Type B pancreatic cell (in vitro differentiated cells): Measurements from ENCODE around the gene MLXIP. TPM values are rescaled to one million over a fixed set of nuclear protein-coding genes. Genes with fewer than 3 reads are reported as not detected.

Experiments
- DNase-seq: peaks from one replicate; pipeline ENCODE4 v3.0.0; 2021; ENCODE audit warnings: mixed read lengths; ENCODE audit not compliant: unreplicated experiment; ENCODE audit errors: extremely low spot score
- H3K27ac Mint-ChIP-seq: 2 replicates; pipeline ENCODE4 v1.8.0; 2021; ENCODE audit warnings: mild to moderate bottlenecking, mixed read lengths
- H3K27me3 Mint-ChIP-seq: 2 replicates; pipeline ENCODE4 v1.8.0; 2021; ENCODE audit warnings: mixed read lengths
- H3K36me3 Mint-ChIP-seq: 2 replicates; pipeline ENCODE4 v1.8.0; 2021; ENCODE audit warnings: mixed read lengths
- H3K4me1 Mint-ChIP-seq: one replicate; pipeline ENCODE4 v1.8.0; 2021; ENCODE audit warnings: mixed read lengths; ENCODE audit not compliant: unreplicated experiment
- H3K4me3 Mint-ChIP-seq: 2 replicates; pipeline ENCODE4 v1.8.0; 2021; ENCODE audit warnings: mild to moderate bottlenecking, mixed read lengths
- H3K9me3 Mint-ChIP-seq: 2 replicates; pipeline ENCODE4 v1.8.0; 2021; ENCODE audit warnings: mixed read lengths
- total RNA-seq: library from RNA; stranded (reverse); gene quantifications from 2 replicates; pipeline ENCODE4 v1.2.1, GENCODE V29; 2021; ENCODE audit warnings: low replicate concordance
- TF ChIP-seq, protein P1 (sequence below): fragments of 200-600 bp; sonication (generic); conservative IDR thresholded peaks from 2 replicates; pipeline ENCODE4 v1.5.0; 2021; ENCODE audit warnings: antibody characterized with exemption, mild to moderate bottlenecking

MLXIP gene
- total RNA-seq, 1 donor from 2014 or later = 44.5 TPM

- Mint-ChIP-seq H3K36me3 (peaks cover 5% of the 10 kb centered on the region), H3K9me3 (no peaks in the 10 kb centered on the region), H3K27me3 (no peaks in the 10 kb centered on the region), H3K4me1 (no peaks in the 10 kb centered on the region), H3K27ac (no peak overlapping the region), H3K4me3 (no peak overlapping the region)
- TF ChIP-seq, protein P1, sequence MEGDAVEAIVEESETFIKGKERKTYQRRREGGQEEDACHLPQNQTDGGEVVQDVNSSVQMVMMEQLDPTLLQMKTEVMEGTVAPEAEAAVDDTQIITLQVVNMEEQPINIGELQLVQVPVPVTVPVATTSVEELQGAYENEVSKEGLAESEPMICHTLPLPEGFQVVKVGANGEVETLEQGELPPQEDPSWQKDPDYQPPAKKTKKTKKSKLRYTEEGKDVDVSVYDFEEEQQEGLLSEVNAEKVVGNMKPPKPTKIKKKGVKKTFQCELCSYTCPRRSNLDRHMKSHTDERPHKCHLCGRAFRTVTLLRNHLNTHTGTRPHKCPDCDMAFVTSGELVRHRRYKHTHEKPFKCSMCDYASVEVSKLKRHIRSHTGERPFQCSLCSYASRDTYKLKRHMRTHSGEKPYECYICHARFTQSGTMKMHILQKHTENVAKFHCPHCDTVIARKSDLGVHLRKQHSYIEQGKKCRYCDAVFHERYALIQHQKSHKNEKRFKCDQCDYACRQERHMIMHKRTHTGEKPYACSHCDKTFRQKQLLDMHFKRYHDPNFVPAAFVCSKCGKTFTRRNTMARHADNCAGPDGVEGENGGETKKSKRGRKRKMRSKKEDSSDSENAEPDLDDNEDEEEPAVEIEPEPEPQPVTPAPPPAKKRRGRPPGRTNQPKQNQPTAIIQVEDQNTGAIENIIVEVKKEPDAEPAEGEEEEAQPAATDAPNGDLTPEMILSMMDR = no peak
- DNase-seq = no peak
Measured at GRCh38 chr12:122141911-122142725, 63.6 kb downstream of the MLXIP start.

DNA sequence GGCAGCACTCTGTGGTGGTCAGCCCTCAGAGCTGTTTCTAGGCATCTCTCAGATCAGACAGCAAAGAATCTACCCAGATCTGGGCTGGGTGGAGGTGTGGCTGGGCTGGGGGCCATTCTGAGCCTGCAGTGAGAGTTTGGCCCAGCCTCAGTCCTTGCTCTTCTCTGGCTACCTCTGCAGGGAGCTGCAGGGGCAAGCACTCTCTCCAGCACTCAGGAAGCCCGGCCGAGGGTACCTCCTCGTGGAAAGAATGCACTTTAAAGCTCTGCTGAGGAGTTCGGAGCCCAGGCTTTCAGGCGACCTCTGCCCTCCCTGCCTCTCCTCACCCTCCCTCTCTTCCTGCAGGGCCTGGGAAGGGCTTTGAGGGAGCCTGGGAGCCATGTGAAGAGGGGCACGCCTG, 64.3 kb downstream of the MLXIP start:
- Mint-ChIP-seq H3K4me3 (no peak overlapping the region), H3K27me3 (no peaks in the 10 kb centered on the region), H3K27ac (no peak overlapping the region), H3K4me1 (no peaks in the 10 kb centered on the region), H3K36me3 (peaks cover 5% of the 10 kb centered on the region), H3K9me3 (no peaks in the 10 kb centered on the region)
- no peak for DNase-seq
- TF ChIP-seq, protein P1 = no peak

- TF ChIP-seq, protein P1 = no peak
Measured at GRCh38 chr12:122144885-122145284, 66.3 kb downstream of the MLXIP start.

DNA sequence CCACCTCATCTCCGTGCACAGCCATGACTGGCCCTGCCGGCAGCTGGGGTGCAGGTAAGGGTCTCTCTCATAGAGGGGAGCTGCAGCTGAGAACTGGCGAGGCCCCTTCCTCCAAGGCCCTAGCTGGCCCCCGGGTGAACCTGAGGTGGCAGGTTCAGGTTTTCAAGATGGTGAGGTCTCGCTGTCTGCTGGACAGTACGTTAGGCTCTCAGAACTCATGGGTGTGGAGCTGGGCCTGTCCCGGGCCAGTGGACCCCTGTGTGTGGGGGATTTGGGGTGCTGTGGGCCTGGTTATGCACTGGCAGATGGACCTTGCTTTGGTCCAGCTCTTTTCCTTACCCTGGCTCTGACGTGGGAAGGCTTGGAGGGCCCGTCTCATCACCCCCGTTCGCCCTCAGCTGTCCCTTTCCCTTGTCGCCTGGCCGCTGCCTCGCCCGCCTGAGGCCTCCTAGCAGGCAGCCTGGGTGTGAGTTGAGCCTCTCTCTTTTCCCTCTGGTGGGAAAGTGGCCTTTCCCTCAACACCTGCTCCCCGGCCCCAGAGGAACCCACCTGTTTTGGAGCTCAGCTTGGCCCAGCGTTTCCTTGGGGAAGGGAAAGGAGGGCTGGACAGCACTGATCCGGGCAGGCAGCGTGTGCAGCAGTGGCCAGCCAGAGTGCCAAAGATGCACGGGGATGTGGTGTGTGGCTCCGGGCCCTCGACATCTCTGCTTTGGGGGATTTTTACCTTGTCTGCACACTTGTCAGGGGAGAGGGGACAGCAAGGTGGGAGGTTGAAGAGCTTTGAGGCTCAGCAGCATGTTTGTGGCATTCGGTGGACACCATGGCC, 67.2 kb downstream of the MLXIP start:
- Mint-ChIP-seq H3K4me3 (no peak overlapping the region), H3K27me3 (no peaks in the 10 kb centered on the region), H3K4me1 (peaks cover 6% of the 10 kb centered on the region), H3K27ac (no peak overlapping the region), H3K36me3 (peaks cover 5% of the 10 kb centered on the region), H3K9me3 (no peaks in the 10 kb centered on the region)
- TF ChIP-seq, protein P1 = no peak
- no peak for DNase-seq

More at GRCh38 chr12:122144885-122145284, 66.3 kb downstream of the MLXIP start:
- no peaks in the 10 kb centered on the region for H3K27me3 Mint-ChIP-seq
- peaks cover 6% of the 10 kb centered on the region for H3K4me1 Mint-ChIP-seq
- H3K4me3 Mint-ChIP-seq = no peak overlapping the region
- no peak overlapping the region for H3K27ac Mint-ChIP-seq
- peaks cover 5% of the 10 kb centered on the region for H3K36me3 Mint-ChIP-seq
- H3K9me3 Mint-ChIP-seq = no peaks in the 10 kb centered on the region
- no peak for DNase-seq

DNA sequence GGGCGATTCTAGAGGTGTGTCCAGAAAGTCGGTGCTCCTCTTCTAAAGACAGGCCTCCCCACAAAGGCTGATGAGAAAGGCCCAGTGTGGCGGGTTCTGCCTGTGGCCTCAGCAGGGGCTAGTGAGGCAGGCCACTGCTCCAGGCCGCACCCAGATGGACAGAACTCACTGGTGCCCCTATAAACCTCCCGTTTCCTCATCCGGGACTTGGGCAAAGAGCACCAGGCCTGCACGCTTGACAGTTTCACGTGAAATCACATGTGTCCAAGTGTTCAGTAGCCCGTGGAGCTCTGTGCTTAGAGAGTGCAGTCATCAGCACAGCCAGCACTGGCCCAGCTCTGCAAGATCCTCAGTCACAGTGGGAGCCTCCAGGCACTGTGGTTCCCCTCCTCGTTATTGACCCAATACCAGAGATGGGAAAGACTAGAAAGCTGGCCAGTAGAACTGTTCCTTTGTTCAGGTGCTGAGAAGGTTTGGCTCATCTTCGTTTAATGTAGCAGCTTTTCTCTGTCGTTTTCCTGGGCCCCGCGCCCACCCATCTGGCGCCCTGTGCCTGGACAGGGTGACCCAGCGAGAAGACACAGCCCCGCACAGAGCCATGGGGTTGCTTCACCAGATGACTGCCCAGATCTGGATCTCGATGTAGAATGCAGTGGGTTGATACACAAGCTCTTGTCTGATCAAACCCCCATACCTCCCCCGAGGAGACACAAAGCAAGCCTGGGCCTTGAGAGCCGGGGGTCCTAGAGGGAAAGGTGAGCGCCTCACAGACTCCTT, 69.1 kb downstream of the MLXIP start:
- Mint-ChIP-seq H3K4me1 (peaks cover 6% of the 10 kb centered on the region), H3K9me3 (no peaks in the 10 kb centered on the region), H3K27me3 (peaks cover 4% of the 10 kb centered on the region), H3K4me3 (no peak overlapping the region), H3K36me3 (peaks cover 5% of the 10 kb centered on the region), H3K27ac (no peak overlapping the region)
- TF ChIP-seq, protein P1 = no peak
- DNase-seq = no peak
